Measurements from ENCODE around the gene DPYSL4.

Gene DPYSL4

GRCh38 chr10:132199268-132199853, 12.6 kb downstream of the DPYSL4 start:
- H3K27me3 ChIP-seq (ENCODE audit: control insufficient read depth in 1 of 2, insufficient read depth in 2 of 2, low read length in 2 of 2) = peaks cover 0 to 2% of the 10 kb centered on the region in 2 donors
- H3K27ac ChIP-seq (ENCODE audit: low read length) = no peak overlapping the region
- H3K4me3 ChIP-seq (ENCODE audit: low read length in 2 of 2) = no peak overlapping the region
- H3K9me3 ChIP-seq (ENCODE audit: control insufficient read depth in 2 of 2, low read length in 2 of 2) = no peaks in the 10 kb centered on the region
- no peak overlapping the region for H3K9ac ChIP-seq (ENCODE audit: low read length in 2 of 2)
- no peaks in the 10 kb centered on the region for H3K4me1 ChIP-seq (ENCODE audit: control insufficient read depth, insufficient read depth, low read length)
- no peaks in the 10 kb centered on the region for H3K36me3 ChIP-seq (ENCODE audit: control insufficient read depth in 2 of 2, insufficient read depth in 2 of 2, low read length in 2 of 2)

GRCh38 chr10:132199854-132200311, 13.1 kb downstream of the DPYSL4 start:
- Histone ChIP-seq H3K36me3 (ENCODE audit: control insufficient read depth in 2 of 2, insufficient read depth in 2 of 2, low read length in 2 of 2) (no peaks in the 10 kb centered on the region), H3K9me3 (ENCODE audit: control insufficient read depth in 2 of 2, low read length in 2 of 2) (no peaks in the 10 kb centered on the region), H3K27me3 (ENCODE audit: control insufficient read depth in 1 of 2, insufficient read depth in 2 of 2, low read length in 2 of 2) (peaks cover 0 to 2% of the 10 kb centered on the region in 2 donors), H3K4me3 (ENCODE audit: low read length in 2 of 2) (no peak overlapping the region), H3K4me1 (ENCODE audit: control insufficient read depth, insufficient read depth, low read length) (no peaks in the 10 kb centered on the region), H3K9ac (ENCODE audit: low read length in 2 of 2) (no peak overlapping the region), H3K27ac (ENCODE audit: low read length) (no peak overlapping the region)

GRCh38 chr10:132200344-132201110, 13.8 kb downstream of the DPYSL4 start:
- Histone ChIP-seq H3K9me3 (ENCODE audit: control insufficient read depth in 2 of 2, low read length in 2 of 2) (no peaks in the 10 kb centered on the region), H3K27ac (ENCODE audit: low read length) (no peak overlapping the region), H3K4me3 (ENCODE audit: low read length in 2 of 2) (no peak overlapping the region), H3K9ac (ENCODE audit: low read length in 2 of 2) (no peak overlapping the region), H3K4me1 (ENCODE audit: control insufficient read depth, insufficient read depth, low read length) (no peaks in the 10 kb centered on the region), H3K36me3 (ENCODE audit: control insufficient read depth in 2 of 2, insufficient read depth in 2 of 2, low read length in 2 of 2) (no peaks in the 10 kb centered on the region), H3K27me3 (ENCODE audit: control insufficient read depth in 1 of 2, insufficient read depth in 2 of 2, low read length in 2 of 2) (peaks cover 0 to 2% of the 10 kb centered on the region in 2 donors)

- no peak overlapping the region for H3K9ac ChIP-seq (ENCODE audit: low read length in 2 of 2)
- no peaks in the 10 kb centered on the region for H3K36me3 ChIP-seq (ENCODE audit: control insufficient read depth in 2 of 2, insufficient read depth in 2 of 2, low read length in 2 of 2)
- no peak overlapping the region for H3K4me3 ChIP-seq (ENCODE audit: low read length in 2 of 2)
These were observed 14.6 kb downstream of the DPYSL4 start for GRCh38 chr10:132201111-132201969.

GRCh38 chr10:132202070-132202970, 15.6 kb downstream of the DPYSL4 start:
- Histone ChIP-seq H3K4me3 (ENCODE audit: low read length in 2 of 2) (no peak overlapping the region), H3K27me3 (ENCODE audit: control insufficient read depth in 1 of 2, insufficient read depth in 2 of 2, low read length in 2 of 2) (no peaks in the 10 kb centered on the region), H3K27ac (ENCODE audit: low read length) (no peak overlapping the region), H3K9ac (ENCODE audit: low read length in 2 of 2) (no peak overlapping the region), H3K4me1 (ENCODE audit: control insufficient read depth, insufficient read depth, low read length) (no peaks in the 10 kb centered on the region), H3K9me3 (ENCODE audit: control insufficient read depth in 2 of 2, low read length in 2 of 2) (no peaks in the 10 kb centered on the region), H3K36me3 (ENCODE audit: control insufficient read depth in 2 of 2, insufficient read depth in 2 of 2, low read length in 2 of 2) (no peaks in the 10 kb centered on the region)

More at GRCh38 chr10:132201111-132201969, 14.6 kb downstream of the DPYSL4 start:
- no peaks in the 10 kb centered on the region for H3K4me1 ChIP-seq (ENCODE audit: control insufficient read depth, insufficient read depth, low read length)
- H3K9me3 ChIP-seq (ENCODE audit: control insufficient read depth in 2 of 2, low read length in 2 of 2) = no peaks in the 10 kb centered on the region
- H3K27ac ChIP-seq (ENCODE audit: low read length) = no peak overlapping the region
- H3K27me3 ChIP-seq (ENCODE audit: control insufficient read depth in 1 of 2, insufficient read depth in 2 of 2, low read length in 2 of 2) = no peaks in the 10 kb centered on the region

GRCh38 chr10:132203256-132204077, 16.7 kb downstream of the DPYSL4 start:
- Histone ChIP-seq H3K9me3 (ENCODE audit: control insufficient read depth in 2 of 2, low read length in 2 of 2) (no peaks in the 10 kb centered on the region), H3K36me3 (ENCODE audit: control insufficient read depth in 2 of 2, insufficient read depth in 2 of 2, low read length in 2 of 2) (no peaks in the 10 kb centered on the region), H3K27ac (ENCODE audit: low read length) (no peak overlapping the region), H3K9ac (ENCODE audit: low read length in 2 of 2) (no peak overlapping the region), H3K4me1 (ENCODE audit: control insufficient read depth, insufficient read depth, low read length) (no peaks in the 10 kb centered on the region), H3K4me3 (ENCODE audit: low read length in 2 of 2) (no peak overlapping the region), H3K27me3 (ENCODE audit: control insufficient read depth in 1 of 2, insufficient read depth in 2 of 2, low read length in 2 of 2) (no peaks in the 10 kb centered on the region)

- no peaks in the 10 kb centered on the region for H3K36me3 ChIP-seq (ENCODE audit: control insufficient read depth in 2 of 2, insufficient read depth in 2 of 2, low read length in 2 of 2)
These were observed 17.5 kb downstream of the DPYSL4 start for GRCh38 chr10:132204078-132204780.

GRCh38 chr10:132204781-132205473, 18.2 kb downstream of the DPYSL4 start:
- H3K4me1 ChIP-seq (ENCODE audit: control insufficient read depth, insufficient read depth, low read length) = no peaks in the 10 kb centered on the region
- H3K9ac ChIP-seq (ENCODE audit: low read length in 2 of 2) = no peak overlapping the region
- H3K4me3 ChIP-seq (ENCODE audit: low read length in 2 of 2) = no peak overlapping the region
- no peaks in the 10 kb centered on the region for H3K27me3 ChIP-seq (ENCODE audit: control insufficient read depth in 1 of 2, insufficient read depth in 2 of 2, low read length in 2 of 2)
- no peak overlapping the region for H3K27ac ChIP-seq (ENCODE audit: low read length)
- H3K36me3 ChIP-seq (ENCODE audit: control insufficient read depth in 2 of 2, insufficient read depth in 2 of 2, low read length in 2 of 2) = no peaks in the 10 kb centered on the region
- no peaks in the 10 kb centered on the region for H3K9me3 ChIP-seq (ENCODE audit: control insufficient read depth in 2 of 2, low read length in 2 of 2)

More at GRCh38 chr10:132204078-132204780, 17.5 kb downstream of the DPYSL4 start:
- no peaks in the 10 kb centered on the region for H3K4me1 ChIP-seq (ENCODE audit: control insufficient read depth, insufficient read depth, low read length)
- no peak overlapping the region for H3K9ac ChIP-seq (ENCODE audit: low read length in 2 of 2)
- no peaks in the 10 kb centered on the region for H3K27me3 ChIP-seq (ENCODE audit: control insufficient read depth in 1 of 2, insufficient read depth in 2 of 2, low read length in 2 of 2)
- no peak overlapping the region for H3K4me3 ChIP-seq (ENCODE audit: low read length in 2 of 2)
- no peaks in the 10 kb centered on the region for H3K9me3 ChIP-seq (ENCODE audit: control insufficient read depth in 2 of 2, low read length in 2 of 2)
- no peak overlapping the region for H3K27ac ChIP-seq (ENCODE audit: low read length)
